Stomach smooth muscle (tissue), 2 donors: ENCODE measurements around the gene SWAP70.
"Not testable (repeated sequence)": the region's sequence is repeated elsewhere in the genome, so short reads cannot be mapped to it uniquely, and the experiment has no call there.

Source experiments
- H3K27ac ChIP-seq: one replicate; pipeline ENCODE4 v1.7.0; 2013; ENCODE audit warnings: mild to moderate bottlenecking, low read length, inconsistent platforms
- H3K27me3 ChIP-seq, 2 donors: one replicate each; pipeline ENCODE4 v1.7.0; 2013; ENCODE audit warnings: low read length in 2 of 2; ENCODE audit not compliant: insufficient read depth in 2 of 2, control insufficient read depth in 1 of 2
- H3K36me3 ChIP-seq, 2 donors: one replicate each; pipeline ENCODE4 v1.7.0; 2013; ENCODE audit warnings: low read length in 2 of 2; ENCODE audit not compliant: control insufficient read depth in 2 of 2, insufficient read depth in 2 of 2
- H3K4me1 ChIP-seq: one replicate; pipeline ENCODE4 v1.7.0; 2013; ENCODE audit warnings: low read length; ENCODE audit not compliant: control insufficient read depth, insufficient read depth
- H3K4me3 ChIP-seq, 2 donors: one replicate each; pipeline ENCODE4 v1.7.0; 2013; ENCODE audit warnings: low read length in 2 of 2
- H3K9ac ChIP-seq, 2 donors: one replicate each; pipeline ENCODE4 v1.7.0; 2013; ENCODE audit warnings: low read length in 2 of 2, mild to moderate bottlenecking in 1 of 2
- H3K9me3 ChIP-seq, 2 donors: one replicate each; pipeline ENCODE4 v1.7.0; 2013; ENCODE audit warnings: low read length in 2 of 2; ENCODE audit not compliant: control insufficient read depth in 2 of 2
- donor health status: healthy.
- donor health status: Pancreatic carcinoma.

SWAP70 gene

GRCh38 chr11:9738116-9738515 lies 74.2 kb downstream of the SWAP70 start:
- Histone ChIP-seq H3K9ac (no peak overlapping the region), H3K4me1 (no peaks in the 10 kb centered on the region), H3K27me3 (no peaks in the 10 kb centered on the region), H3K4me3 (no peak overlapping the region), H3K27ac (no peak overlapping the region), H3K36me3 (peaks cover 28 to 30% of the 10 kb centered on the region in 2 donors), H3K9me3 (no peaks in the 10 kb centered on the region)

- Histone ChIP-seq H3K9me3 (no peaks in the 10 kb centered on the region), H3K36me3 (peaks cover 26% of the 10 kb centered on the region in 2 donors), H3K4me1 (no peaks in the 10 kb centered on the region), H3K27ac (no peak overlapping the region), H3K27me3 (no peaks in the 10 kb centered on the region), H3K4me3 (no peak overlapping the region), H3K9ac (no peak overlapping the region)
These were observed 74.8 kb downstream of the SWAP70 start for GRCh38 chr11:9738707-9739106.

GRCh38 chr11:9739123-9739900 lies 75.4 kb downstream of the SWAP70 start:
- Histone ChIP-seq H3K27me3 (no peaks in the 10 kb centered on the region), H3K9me3 (no peaks in the 10 kb centered on the region), H3K4me1 (no peaks in the 10 kb centered on the region), H3K27ac (no peak overlapping the region), H3K4me3 (no peak overlapping the region), H3K36me3 (peaks cover 26% of the 10 kb centered on the region in 2 donors), H3K9ac (no peak overlapping the region)

GRCh38 chr11:9740202-9740883 lies 76.5 kb downstream of the SWAP70 start:
- peak overlapping the region in 1 of 2 donors; percentile 28 for H3K9ac ChIP-seq
- peaks cover 26 to 30% of the 10 kb centered on the region in 2 donors for H3K36me3 ChIP-seq
- H3K27ac ChIP-seq, result no peak overlapping the region
- no peaks in the 10 kb centered on the region for H3K4me1 ChIP-seq
- H3K27me3 ChIP-seq, result no peaks in the 10 kb centered on the region
- no peak overlapping the region for H3K4me3 ChIP-seq
- no peaks in the 10 kb centered on the region for H3K9me3 ChIP-seq

- Histone ChIP-seq H3K9me3 (no peaks in the 10 kb centered on the region), H3K36me3 (peaks cover 26 to 32% of the 10 kb centered on the region in 2 donors), H3K4me3 (no peak overlapping the region), H3K9ac (no peak overlapping the region), H3K4me1 (no peaks in the 10 kb centered on the region), H3K27ac (no peak overlapping the region), H3K27me3 (no peaks in the 10 kb centered on the region)
These were observed 77.4 kb downstream of the SWAP70 start for GRCh38 chr11:9741260-9741659.

- H3K9ac ChIP-seq, H3K27me3 ChIP-seq, H3K4me1 ChIP-seq, H3K27ac ChIP-seq, H3K4me3 ChIP-seq, H3K9me3 ChIP-seq: not testable (repeated sequence)
- H3K36me3 ChIP-seq, result peaks cover 22% of the 10 kb centered on the region in 2 donors
These were observed 79.6 kb downstream of the SWAP70 start for GRCh38 chr11:9743512-9743911.

- H3K4me3 ChIP-seq, result no peak overlapping the region
- no peaks in the 10 kb centered on the region for H3K9me3 ChIP-seq
- peaks cover 11 to 13% of the 10 kb centered on the region in 2 donors for H3K36me3 ChIP-seq
- H3K27ac ChIP-seq, result no peak overlapping the region
- no peak overlapping the region for H3K9ac ChIP-seq
- peaks cover 8% of the 10 kb centered on the region for H3K4me1 ChIP-seq
- H3K27me3 ChIP-seq, result no peaks in the 10 kb centered on the region
These were observed 81.7 kb downstream of the SWAP70 start for GRCh38 chr11:9745411-9746211.

- peaks cover 8% of the 10 kb centered on the region for H3K4me1 ChIP-seq
- no peak overlapping the region for H3K27ac ChIP-seq
- no peak overlapping the region for H3K9ac ChIP-seq
- no peaks in the 10 kb centered on the region for H3K9me3 ChIP-seq
- H3K4me3 ChIP-seq, result no peak overlapping the region
- peaks cover 7 to 13% of the 10 kb centered on the region in 2 donors for H3K36me3 ChIP-seq
- no peaks in the 10 kb centered on the region for H3K27me3 ChIP-seq
These were observed 83.4 kb downstream of the SWAP70 start for GRCh38 chr11:9747229-9747628.

GRCh38 chr11:9747828-9748227 lies 84.0 kb downstream of the SWAP70 start:
- no peak overlapping the region for H3K4me3 ChIP-seq
- no peaks in the 10 kb centered on the region for H3K9me3 ChIP-seq
- H3K4me1 ChIP-seq, result peaks cover 8% of the 10 kb centered on the region
- H3K27ac ChIP-seq, result no peak overlapping the region
- H3K27me3 ChIP-seq, result no peaks in the 10 kb centered on the region
- H3K36me3 ChIP-seq, result peaks cover 7 to 13% of the 10 kb centered on the region in 2 donors
- H3K9ac ChIP-seq, result no peak overlapping the region

GRCh38 chr11:9748361-9748970 lies 84.6 kb downstream of the SWAP70 start:
- no peak overlapping the region for H3K27ac ChIP-seq
- no peaks in the 10 kb centered on the region for H3K9me3 ChIP-seq
- no peaks in the 10 kb centered on the region for H3K27me3 ChIP-seq
- peaks cover 8% of the 10 kb centered on the region for H3K4me1 ChIP-seq
- H3K36me3 ChIP-seq, result peaks cover 7 to 13% of the 10 kb centered on the region in 2 donors
- H3K4me3 ChIP-seq, result peak overlapping the region in 1 of 2 donors; percentile 1
- H3K9ac ChIP-seq, result no peak overlapping the region
